Panc1 (cell line): Measurements from ENCODE around the gene MATN1. TPM values are rescaled to one million over a fixed set of nuclear protein-coding genes. Genes with fewer than 3 reads are reported as not detected.

ENCODE experiments used
- ATAC-seq: fragments of 200-7000 bp; cut with Tn5 transposase; 2 replicates; pipeline ENCODE4 v1.9.1; 2020; ENCODE audit warnings: mild to moderate bottlenecking, moderate library complexity
- BruUV-seq: library from RNA; stranded (reverse); fragments of 400-500 nt; replicated peaks from 2 replicates; lab custom pipeline; 2021; lab: Mats Ljungman, UMichigan
- CTCF ChIA-PET: fragments of 300-600 bp; sonication (Branson Sonifier 250); formaldehyde crosslinking; loops from one replicate; lab custom pipeline; 2022; ENCODE audit warnings: antibody characterized with exemption; lab: Charles Lee
- POLR2A ChIA-PET: fragments of 300-600 bp; sonication (Branson Sonifier 250); formaldehyde crosslinking; loops from one replicate; lab custom pipeline; 2022; ENCODE audit warnings: antibody characterized with exemption; lab: Charles Lee
- DNase-seq: peaks from one replicate; pipeline ENCODE4 v3.0.0-alpha.2; 2010; ENCODE audit warnings: low read depth, low spot score
- H3K27ac ChIP-seq: 2 replicates; pipeline ENCODE4 v1.5.1; 2011; ENCODE audit warnings: mild to moderate bottlenecking, low read length, inconsistent platforms
- H3K27me3 ChIP-seq: fragments of 200-500 bp; sonication (Bioruptor generic); 2 replicates; pipeline ENCODE4 v1.6.0; 2014; ENCODE audit warnings: low read length, inconsistent platforms; ENCODE audit not compliant: control insufficient read depth, insufficient read depth
- H3K36me3 ChIP-seq: fragments of 200-500 bp; sonication (Bioruptor generic); 2 replicates; pipeline ENCODE4 v1.5.1; 2014; ENCODE audit warnings: inconsistent platforms, mild to moderate bottlenecking, low read length, moderate library complexity; ENCODE audit not compliant: control insufficient read depth, insufficient read depth
- H3K4me1 ChIP-seq: 2 replicates; pipeline ENCODE4 v1.5.1; 2011; ENCODE audit warnings: inconsistent platforms, mild to moderate bottlenecking, low read length, moderate library complexity; ENCODE audit not compliant: control insufficient read depth, insufficient read depth
- H3K4me3 ChIP-seq, 2 experiments: 2 replicates each; pipeline ENCODE4 v1.5.1; 2011 to 2012; ENCODE audit warnings: low read depth in 2 of 2, low read length in 2 of 2, mild to moderate bottlenecking in 2 of 2, inconsistent platforms in 1 of 2, moderate library complexity in 1 of 2
- H3K9me3 ChIP-seq: fragments of 200-500 bp; sonication (Bioruptor generic); 2 replicates; pipeline ENCODE4 v1.5.1; 2014; ENCODE audit warnings: low read depth, mild to moderate bottlenecking, inconsistent platforms, low read length, moderate library complexity; ENCODE audit not compliant: control insufficient read depth, insufficient read depth
- CTCF ChIP-seq: fragments of 450-650 bp; IDR thresholded peaks from 2 replicates; pipeline ENCODE4 v1.5.1; 2017; ENCODE audit warnings: mild to moderate bottlenecking
- POLR2AphosphoS5 ChIP-seq: IDR thresholded peaks from 2 replicates; pipeline ENCODE4 v1.6.1; 2012; ENCODE audit warnings: mild to moderate bottlenecking, low read depth, low read length, moderate library complexity
- REST ChIP-seq, 2 experiments: IDR thresholded peaks; 2 replicates each; pipeline ENCODE4 v1.6.1; 2011 to 2012; ENCODE audit warnings: low read depth in 2 of 2, control low read depth in 1 of 2, low read length in 1 of 2, mild to moderate bottlenecking in 1 of 2, moderate library complexity in 1 of 2; ENCODE audit not compliant: insufficient read depth in 1 of 2
- SIN3A ChIP-seq: IDR thresholded peaks from 2 replicates; pipeline ENCODE4 v1.6.1; 2012; ENCODE audit warnings: low read depth, mild to moderate bottlenecking, low read length, moderate library complexity, borderline replicate concordance; ENCODE audit not compliant: insufficient read depth
- TCF7L2 ChIP-seq: IDR thresholded peaks from 2 replicates; pipeline ENCODE4 v1.6.1; 2011; ENCODE audit warnings: mild to moderate bottlenecking, low read depth, low read length, inconsistent platforms
- in situ Hi-C: cut with HindIII; loops from 2 replicates; pipeline ENCODE4 v1.10.0; 2016; ENCODE audit warnings: low sequenced_read_pairs, low pct_unique_long_range_greater_than_20kb
- intact Hi-C: fragments of 100-400 bp; cut with micrococcal nuclease; formaldehyde crosslinking; loops from one replicate; pipeline ENCODE4 v1.10.0; 2022; ENCODE audit not compliant: unreplicated experiment
- total RNA-seq: library from RNA; stranded (reverse); gene quantifications from one replicate; pipeline ENCODE4 v1.2.1, GENCODE V29; 2021; ENCODE audit not compliant: unreplicated experiment

The MATN1 gene
- total RNA-seq, 1 experiment from 2014 or later, result 0.59 TPM

- BruUV-seq, result no TSS peak
- no peak overlapping the region for H3K4me3 ChIP-seq
- ChIA-PET CTCF (interaction anchor here (0.7 kb wide), 1 partner anchor 76 kb away, joined by 11 read pairs; no protein-coding TSS in a partner anchor), POLR2A (no interaction called here)
- intact Hi-C loops, result loop anchor here (10.0 kb wide), 1 partner anchor 598 kb away; no protein-coding TSS in a partner anchor
- H3K36me3 ChIP-seq, result no peaks in the 10 kb centered on the region
- DNase-seq, result no peak
- no peaks in the 10 kb centered on the region; the same call in 1 of the 2 replicates for H3K27me3 ChIP-seq
- in situ Hi-C loops, result no loop called here
- TF ChIP-seq REST (IDR thresholded peaks at IDR 0.05; ENCODE audit: insufficient read depth in 1 of 2, low read depth in 2 of 2, low read length in 1 of 2) (no peak), CTCF (no peak), TCF7L2 (no peak), POLR2AphosphoS5 (no peak), SIN3A (no peak)
- no peaks in the 10 kb centered on the region; the same call in 1 of the 2 replicates for H3K4me1 ChIP-seq
- no peak overlapping the region for H3K27ac ChIP-seq
- ATAC-seq, result no peak
- H3K9me3 ChIP-seq, result no peaks in the 10 kb centered on the region
Measured at GRCh38 chr1:30702823-30703222, 20.6 kb downstream of the MATN1 start.

GRCh38 chr1:30701258-30701633, 22.1 kb downstream of the MATN1 start:
- no peak overlapping the region for H3K27ac ChIP-seq
- H3K36me3 ChIP-seq, result no peaks in the 10 kb centered on the region
- H3K4me3 ChIP-seq, result no peak overlapping the region
- no peaks in the 10 kb centered on the region; the same call in 1 of the 2 replicates for H3K4me1 ChIP-seq
- no peaks in the 10 kb centered on the region for H3K27me3 ChIP-seq
- no peak for DNase-seq
- intact Hi-C loops (loop anchor here (10.0 kb wide), 1 partner anchor 596 kb away; no protein-coding TSS in a partner anchor), in situ Hi-C loops (no loop called here)
- H3K9me3 ChIP-seq, result no peaks in the 10 kb centered on the region
- CTCF ChIA-PET, result no interaction called here
- POLR2A ChIA-PET, result no interaction called here
- BruUV-seq, result no TSS peak
- no peak for ATAC-seq
- no peak for TF ChIP-seq REST (IDR thresholded peaks at IDR 0.05; ENCODE audit: insufficient read depth in 1 of 2, low read depth in 2 of 2, low read length in 1 of 2)
- TF ChIP-seq TCF7L2, result no peak
- no peak for TF ChIP-seq CTCF
